ENCODE measurements around the gene IL1RAPL1.

- TF ChIP-seq EZH2 (IDR thresholded peaks at IDR 0.05; ENCODE audit: borderline replicate concordance, low read length): no peak
- TF ChIP-seq CTCF (conservative IDR thresholded peaks at IDR 0.05 in 1 of 2, IDR thresholded peaks at IDR 0.05 in 1 of 2; ENCODE audit: extremely low read depth in 1 of 2, insufficient read depth in 1 of 2, low read depth in 1 of 2, low read length in 2 of 2): no peak
Measured at GRCh38 chrX:29297171-29297800, 710.0 kb downstream of the IL1RAPL1 start.

Data from mammary epithelial cell (primary cell).